Heart left ventricle (tissue), 16 donors: ENCODE results near the gene NFX1. TPM values are rescaled to one million over a fixed set of nuclear protein-coding genes. Genes with fewer than 3 reads are reported as not detected.
A peak's percentile ranks its signal among the peaks of the same experiment; 100 is the strongest.

Experiments
- ATAC-seq, 4 donors: fragments of 200-7000 bp; cut with Tn5 transposase; one replicate each; pipeline ENCODE4 v1.9.1; 2020 to 2022; ENCODE audit warnings: moderate library complexity in 4 of 4, mild to moderate bottlenecking in 3 of 4, moderate number of reproducible peaks in 1 of 4
- DNase-seq, 5 donors: peaks; one replicate each; pipeline ENCODE4 v3.0.0-alpha.2; 2020
- H3K27ac ChIP-seq, 12 donors: fragments of 200-600 bp; sonication (generic) in 4 of 12; one replicate each; pipeline versions ENCODE4 v1.5.0 to v1.8.0; 2016 to 2022; ENCODE audit warnings: mild to moderate bottlenecking in 2 of 12
- H3K27me3 ChIP-seq, 9 donors: fragments of 200-600 bp; sonication (generic) in 2 of 9; one replicate each; pipeline versions ENCODE4 v1.5.1 to v1.8.0; 2016 to 2022; ENCODE audit warnings: mild to moderate bottlenecking in 3 of 9
- H3K36me3 ChIP-seq, 9 donors: fragments of 200-600 bp; sonication (generic) in 2 of 9; one replicate each; pipeline versions ENCODE4 v1.5.0 to v1.8.0; 2018 to 2022; ENCODE audit warnings: mild to moderate bottlenecking in 2 of 9
- H3K4me1 ChIP-seq, 12 donors: fragments of 200-600 bp; sonication (generic) in 4 of 12; one replicate each; pipeline versions ENCODE4 v1.5.0 to v1.8.0; 2016 to 2022; ENCODE audit warnings: mild to moderate bottlenecking in 3 of 12
- H3K4me3 ChIP-seq, 12 donors: fragments of 200-600 bp; sonication (generic) in 4 of 12; one replicate each; pipeline versions ENCODE4 v1.5.0 to v1.8.0; 2017 to 2022; ENCODE audit warnings: mild to moderate bottlenecking in 9 of 12, moderate library complexity in 4 of 12
- H3K9me3 ChIP-seq, 12 donors: fragments of 200-600 bp; sonication (generic) in 4 of 12; one replicate each; pipeline versions ENCODE4 v1.5.0 to v1.8.0; 2016 to 2022; ENCODE audit warnings: mild to moderate bottlenecking in 1 of 12
- CTCF ChIP-seq, 12 donors: fragments of 200-600 bp; sonication (generic) in 4 of 12; IDR thresholded peaks; one replicate each; pipeline versions ENCODE4 v1.5.0 to v1.8.0; 2018 to 2022; ENCODE audit warnings: antibody characterized with exemption in 12 of 12, mild to moderate bottlenecking in 5 of 12
- POLR2A ChIP-seq, 2 donors: fragments of 450-650 bp; IDR thresholded peaks; one replicate each; pipeline ENCODE4 v1.6.1; 2017; ENCODE audit warnings: antibody characterized with exemption in 2 of 2, mild to moderate bottlenecking in 2 of 2, moderate library complexity in 2 of 2
- WGBS, 4 donors: extraction: QIAGEN DNeasy Blood & Tissue Kit in 2 of 4; methylation state at CpG; one replicate each; pipeline versions ENCODE4 v1.1.5 to v1.1.7; 2013 to 2018; 5-methylcytosine and 5-hydroxymethylcytosine counted together
- intact Hi-C, 10 donors: fragments of 100-400 bp; cut with DNase I; formaldehyde crosslinking; loops; one replicate each; pipeline versions ENCODE4 v1.11.1 to v1.14.2; 2022
- polyA plus RNA-seq, 2 donors: library from polyadenylated mRNA; stranded (reverse); fragments of 200-250 nt; gene quantifications; one replicate each; pipeline ENCODE4 v1.2.3, GENCODE V29; 2013
- total RNA-seq, 9 donors: library from RNA; depleted of rRNA in 2 of 9; stranded (reverse); fragments of >200 nt in 2 of 9; fragmentation: NEBNext Ultra II Directional in 3 of 9; extraction: Animal tissue kit (Norgen Biotek cat#: 25700) in 3 of 9; gene quantifications; one replicate each; pipeline versions ENCODE4 v1.1.0 to v1.2.4, GENCODE V29; 2016 to 2023
- donor health status: ischemic (EF 13 %, LVEDD 7.1; RV severe dilation, severe dysfunction).
- donor health status: healthy with polysubstance abuse.
- donor health status: DM: no; HTN: yes; CAD: no.
- donor health status: DM: no; HTN: no; CAD: no.
- donor health status: ischemic (EF 25% LVEDD 6.9; RV normal size, moderate dysfunction).
- donor health status: ischemic (EF 25% LVEDD 5.7; RV mildly dilated, moderate dysfunction).
- donor health status: healthy.
- donor health status: DM: yes; HTN: yes; CAD: no.
- donor health status: ischemic (EF 35%, LVEDD 5.7; RV mildly dilated, moderate dysfunction).
- donor health status: nonischemic (EF 11% LVEDD 7.7; RV severe dilation, severe dysfunction).
- donor health status: DM: yes; HTN: yes; CAD: no.
- donor health status: PGD.
- donor health status: ischemic (EF 29% LVEDD 5.4; RV normal size, mild dysfunction).
- donor health status: nonischemic (EF 23%, LVEDD 6.1; RV moderate dilation, normal function).

NFX1 gene
- total and polyA plus RNA-seq, 11 donors: 13.7 to 42.0 (median 32.7) TPM

GRCh38 chr9:33375238-33375840, 85.0 kb downstream of the NFX1 start:
- DNase-seq: no peak
- intact Hi-C loops: loop anchor here in 8 of 10 donors (1.0 to 5.0 kb wide), 10 partner anchors 29 to 142 kb away; partner anchors contain the start of gene AQP3 (in 1 of the 8)
- Histone ChIP-seq H3K36me3 (peaks cover 0 to 26% (median 17%) of the 10 kb centered on the region in 9 donors), H3K27ac (peak overlapping the region in 9 of 12 donors; percentile 11 to 70 (median 49)), H3K4me3 (peak overlapping the region in 5 of 12 donors; percentile 18 to 40 (median 32)), H3K4me1 (peaks cover 0 to 28% (median 16%) of the 10 kb centered on the region in 12 donors), H3K9me3 (no peaks in the 10 kb centered on the region), H3K27me3 (no peaks in the 10 kb centered on the region)
- TF ChIP-seq POLR2A (IDR thresholded peaks at IDR 0.05) (no peak), CTCF (IDR thresholded peaks at IDR 0.05) (peak in 2 of 12 donors; percentile 2 to 36)
- WGBS, 4 donors: 55 to 61% (median 59%) methylated on average over 15 of the region's 15 CpGs
- peak in 3 of 4 donors; percentile 20 to 41 (median 27) for ATAC-seq

- H3K27ac ChIP-seq: peak overlapping the region in 9 of 12 donors; percentile 10 to 60 (median 47)
- intact Hi-C loops: loop anchor here in 9 of 10 donors (1.0 to 5.0 kb wide), 11 partner anchors 29 to 141 kb away; partner anchors contain the start of gene AQP3 (in 1 of the 9)
- no peak for TF ChIP-seq POLR2A (IDR thresholded peaks at IDR 0.05)
- TF ChIP-seq CTCF (IDR thresholded peaks at IDR 0.05): no peak
- H3K27me3 ChIP-seq: no peaks in the 10 kb centered on the region
- H3K4me3 ChIP-seq: no peak overlapping the region
- peaks cover 0 to 21% (median 11%) of the 10 kb centered on the region in 9 donors for H3K36me3 ChIP-seq
- ATAC-seq (peak in 2 of 4 donors; percentile 8 to 17), DNase-seq (no peak)
- WGBS, 4 donors: 59 to 75% (median 72%) methylated on average over 7 of the region's 7 CpGs
- H3K9me3 ChIP-seq: no peaks in the 10 kb centered on the region
- H3K4me1 ChIP-seq: peaks cover 0 to 32% (median 16%) of the 10 kb centered on the region in 12 donors
These were observed 85.6 kb downstream of the NFX1 start for GRCh38 chr9:33375841-33376321.

- Histone ChIP-seq H3K4me3 (no peak overlapping the region), H3K4me1 (peaks cover 0 to 37% (median 16%) of the 10 kb centered on the region in 12 donors), H3K27ac (no peak overlapping the region), H3K9me3 (no peaks in the 10 kb centered on the region), H3K27me3 (no peaks in the 10 kb centered on the region), H3K36me3 (peaks cover 0 to 7% (median 0%) of the 10 kb centered on the region in 9 donors)
- TF ChIP-seq CTCF (IDR thresholded peaks at IDR 0.05) (no peak), POLR2A (IDR thresholded peaks at IDR 0.05) (no peak)
- DNase-seq (no peak), ATAC-seq (no peak)
- 93 to 96% (median 94%) methylated on average over 12 of the region's 12 CpGs for WGBS, 4 donors
- intact Hi-C loops: loop anchor here in 5 of 10 donors (2.0 to 5.0 kb wide), 5 partner anchors 36 to 140 kb away; partner anchors contain the start of gene AQP3 (in 1 of the 5)
These were observed 86.9 kb downstream of the NFX1 start for GRCh38 chr9:33377089-33377715.
